ENCODE data around the gene GMIP.
"Not testable (repeated sequence)": the region's sequence is repeated elsewhere in the genome, so short reads cannot be mapped to it uniquely, and the experiment has no call there.

GMIP gene

DNA sequence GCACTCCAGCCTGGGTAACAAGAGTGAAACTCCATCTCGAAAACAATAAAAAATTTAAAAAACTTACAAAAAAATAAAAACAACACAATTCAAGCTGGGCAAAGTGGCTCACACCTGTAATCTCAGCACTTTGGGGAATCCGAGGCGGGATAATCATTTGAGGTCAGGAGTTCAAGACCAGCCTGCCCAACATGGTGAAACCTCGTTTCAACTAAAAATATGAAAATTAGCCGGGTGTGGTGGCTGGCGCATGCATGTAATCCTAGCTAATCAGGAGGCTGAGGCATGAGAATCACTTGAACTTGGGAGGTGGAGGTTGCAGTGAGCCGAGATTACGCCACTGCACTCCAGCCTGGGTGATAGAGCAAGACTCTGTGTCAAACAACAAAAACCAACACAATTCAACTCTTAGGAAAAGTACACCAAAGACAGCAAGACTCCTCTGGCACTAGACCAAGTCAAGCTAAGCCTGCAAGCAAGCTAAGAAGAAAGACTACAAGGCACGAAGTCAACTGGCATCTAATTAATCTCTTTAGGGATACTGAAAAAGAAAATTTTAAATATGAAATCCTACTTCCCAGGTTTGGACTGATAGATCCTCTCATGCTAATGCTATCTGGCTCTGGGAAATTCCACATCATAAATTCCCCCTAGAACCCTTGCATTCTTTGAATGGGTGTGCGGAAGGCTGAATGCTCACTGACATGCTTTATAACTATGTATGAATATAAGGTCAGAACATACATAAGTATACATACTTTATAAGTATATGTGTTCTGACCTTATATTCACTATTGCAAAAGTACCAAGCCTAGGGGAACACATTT lies 32.9 kb downstream of the GMIP start:
- in situ Hi-C loops (cut with HindIII; ENCODE audit: low sequenced_read_pairs), result no loop called here

DNA sequence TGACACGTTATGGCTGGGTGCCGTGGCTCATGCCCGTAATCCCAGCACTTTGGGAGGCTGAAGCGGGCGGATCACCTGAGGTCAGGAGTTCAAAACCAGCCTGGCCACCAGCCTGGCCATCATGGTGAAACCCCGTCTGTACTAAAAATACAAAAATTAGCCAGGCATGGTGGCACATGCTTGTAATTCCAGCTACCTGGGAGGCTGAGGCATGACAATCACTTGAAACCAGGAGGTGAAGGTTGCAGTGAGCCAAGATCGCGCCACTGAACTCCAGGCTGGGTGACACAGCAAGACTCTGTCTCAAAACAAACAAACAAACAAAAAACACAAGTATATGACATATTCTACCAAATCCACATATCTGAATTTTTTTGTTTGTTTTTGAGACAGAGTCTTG lies 36.8 kb downstream of the GMIP start:
- in situ Hi-C loops (cut with HindIII; ENCODE audit: low sequenced_read_pairs), result not testable (repeated sequence)

DNA sequence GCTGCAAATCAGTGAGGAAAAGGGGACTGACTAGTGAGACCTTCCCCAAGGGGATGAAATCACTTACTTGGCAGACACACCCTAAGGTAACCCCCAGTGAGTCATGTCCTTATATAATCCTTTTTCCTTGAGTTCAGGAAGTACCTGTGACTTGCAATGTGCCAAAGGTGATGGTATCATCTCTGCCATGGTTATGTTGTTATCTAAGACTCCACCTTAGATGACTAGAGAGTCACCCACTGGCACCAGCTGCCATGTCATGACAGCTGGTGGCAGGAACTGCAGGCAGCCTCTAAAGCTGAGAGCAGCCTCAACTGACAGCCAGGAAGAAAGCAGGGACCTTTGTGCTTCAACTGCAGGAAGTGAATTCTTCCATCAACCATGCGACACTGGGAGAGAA lies 37.4 kb downstream of the GMIP start:
- in situ Hi-C loops (cut with HindIII; ENCODE audit: low sequenced_read_pairs), result no loop called here

GRCh38 chr19:19602713-19603324 lies 40.6 kb downstream of the GMIP start:
- in situ Hi-C loops (cut with HindIII; ENCODE audit: low sequenced_read_pairs), result no loop called here

DNA sequence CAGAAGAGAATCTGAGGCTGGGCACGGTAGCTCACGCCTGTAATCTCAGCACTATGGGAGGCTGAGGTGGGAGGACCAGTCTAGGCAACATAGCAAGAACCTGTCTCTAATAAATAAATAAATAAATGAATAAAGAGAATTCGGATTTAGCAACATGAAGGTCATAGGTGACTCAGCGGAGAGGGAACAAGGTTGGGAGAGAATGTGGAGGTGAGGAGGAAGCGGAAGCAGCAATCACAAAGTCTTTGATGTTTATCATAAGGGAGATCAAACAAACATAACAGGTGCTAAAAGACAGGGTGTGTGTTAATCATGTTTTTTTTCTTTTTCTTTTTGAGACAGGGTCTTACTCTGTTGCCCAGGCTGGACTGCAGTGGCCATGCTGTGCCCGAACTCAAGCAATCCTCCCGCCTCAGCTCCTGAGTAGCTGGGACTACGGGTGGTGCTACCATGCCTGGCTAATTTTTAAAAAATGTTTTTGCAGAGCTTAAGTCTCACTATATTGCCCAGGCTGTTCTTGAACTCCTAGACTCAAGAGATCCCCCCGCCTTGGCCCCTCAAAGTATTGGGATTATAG lies 41.2 kb downstream of the GMIP start:
- in situ Hi-C loops (cut with HindIII; ENCODE audit: low sequenced_read_pairs), result no loop called here

- in situ Hi-C loops (cut with HindIII; ENCODE audit: low sequenced_read_pairs), result no loop called here
Observed at GRCh38 chr19:19600793-19601330, 42.6 kb downstream of the GMIP start.

DNA sequence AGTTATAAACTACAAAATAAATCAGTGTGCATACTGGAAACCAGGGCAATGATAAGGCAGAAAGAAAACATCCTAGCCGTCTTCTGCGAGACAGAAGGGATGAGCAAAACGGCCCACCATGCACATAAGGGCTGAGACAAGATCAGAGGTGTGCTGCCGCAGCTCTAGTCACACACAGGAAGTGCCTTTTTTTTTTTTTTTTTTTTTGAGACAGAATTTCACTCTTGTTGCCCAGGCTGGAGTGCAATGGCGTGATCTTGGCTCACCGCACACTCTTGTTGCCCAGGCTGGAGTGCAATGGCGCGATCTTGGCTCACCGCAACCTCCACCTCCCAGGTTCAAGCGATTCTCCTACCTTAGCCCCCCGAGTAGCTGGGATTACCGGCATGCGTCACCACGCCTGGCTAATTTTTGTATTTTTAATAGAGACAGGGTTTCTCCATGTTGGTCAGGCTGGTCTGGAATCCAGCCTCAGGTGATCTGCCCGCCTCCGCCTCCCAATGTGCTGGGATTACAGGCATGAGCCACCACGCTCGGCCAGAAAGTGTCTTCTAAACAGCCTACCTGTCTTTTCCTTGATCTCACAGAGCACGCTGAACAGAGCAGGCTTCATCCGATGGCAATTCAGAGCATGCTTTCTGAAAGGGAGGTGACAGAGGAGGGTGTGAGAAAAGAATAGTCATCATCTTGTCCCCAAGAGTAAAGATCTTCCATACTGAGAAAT lies 44.6 kb downstream of the GMIP start:
- in situ Hi-C loops (cut with HindIII; ENCODE audit: low sequenced_read_pairs), result not testable (repeated sequence)

DNA sequence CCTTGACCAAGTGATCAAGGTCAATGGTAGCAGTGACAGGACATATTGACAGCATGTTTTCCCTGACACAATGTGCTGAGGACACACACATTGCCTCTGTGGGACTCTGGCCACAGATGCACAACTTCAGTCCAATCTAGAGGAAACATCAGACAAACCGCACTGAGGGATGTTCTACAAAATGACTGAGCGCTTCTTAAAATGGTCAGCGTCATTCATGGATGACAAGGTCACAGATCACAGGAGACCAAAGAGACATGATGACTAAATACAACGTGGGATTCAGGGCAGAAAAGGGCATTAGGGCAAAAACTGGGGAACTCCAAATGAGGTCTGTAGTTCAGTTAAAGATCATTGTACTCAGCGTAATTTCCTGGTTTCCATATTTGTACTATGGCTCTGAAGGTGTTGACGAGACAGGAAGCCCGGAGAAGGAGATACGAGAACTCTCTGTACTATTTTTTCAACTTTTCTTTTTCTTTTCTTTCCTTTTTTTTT lies 45.6 kb downstream of the GMIP start:
- in situ Hi-C loops (cut with HindIII; ENCODE audit: low sequenced_read_pairs), result no loop called here

- in situ Hi-C loops (cut with HindIII; ENCODE audit: low sequenced_read_pairs), result no loop called here
Observed at GRCh38 chr19:19595171-19595701, 48.2 kb downstream of the GMIP start.

- in situ Hi-C loops (cut with HindIII; ENCODE audit: low sequenced_read_pairs), result no loop called here
Observed at GRCh38 chr19:19594381-19594780, 49.1 kb downstream of the GMIP start.

DNA sequence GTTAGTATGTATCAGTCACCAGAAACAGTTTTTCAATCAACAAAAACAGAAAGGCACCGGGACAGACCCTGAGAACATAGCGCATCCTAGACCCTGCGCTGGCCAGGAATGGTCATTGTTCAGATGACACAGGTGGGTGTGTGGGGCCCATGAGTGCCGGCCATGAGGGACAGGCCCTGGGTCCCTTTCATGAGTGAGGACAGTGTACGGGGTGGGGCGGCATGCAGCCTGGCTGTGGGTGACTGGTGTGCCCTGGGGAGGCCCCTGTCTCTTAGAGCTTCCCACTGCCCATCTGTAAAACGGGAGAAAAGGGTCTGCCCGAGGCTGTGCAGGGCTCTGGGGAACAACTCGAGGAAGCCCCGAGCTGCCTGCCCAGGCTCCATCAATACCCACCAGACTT lies 50.8 kb downstream of the GMIP start:
- in situ Hi-C loops (cut with HindIII; ENCODE audit: low sequenced_read_pairs), result no loop called here

GRCh38 chr19:19591133-19591825 lies 52.2 kb downstream of the GMIP start:
- in situ Hi-C loops (cut with HindIII; ENCODE audit: low sequenced_read_pairs), result no loop called here

DNA sequence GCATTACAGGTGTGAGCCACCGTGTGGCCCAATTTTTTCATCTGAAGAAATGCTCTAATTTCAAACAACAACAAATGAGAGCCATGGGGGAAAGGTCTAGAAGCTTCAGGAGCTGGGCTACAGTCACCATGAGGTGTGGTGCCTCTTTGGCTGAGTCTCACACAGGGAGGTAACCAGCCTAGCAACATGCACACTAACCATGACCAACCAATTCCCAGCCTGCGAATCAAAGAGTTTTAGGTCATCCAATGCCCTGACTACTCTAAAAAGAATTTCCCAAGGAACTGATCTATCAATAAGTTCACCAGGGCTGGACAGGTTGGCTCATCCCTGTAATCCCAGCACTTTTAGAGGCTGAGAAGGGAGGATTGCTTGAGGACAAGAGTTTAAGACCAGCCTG lies 54.9 kb downstream of the GMIP start:
- in situ Hi-C loops (cut with HindIII; ENCODE audit: low sequenced_read_pairs), result no loop called here

- in situ Hi-C loops (cut with HindIII; ENCODE audit: low sequenced_read_pairs), result no loop called here
Observed at GRCh38 chr19:19587771-19588170, 55.7 kb downstream of the GMIP start.

- in situ Hi-C loops (cut with HindIII; ENCODE audit: low sequenced_read_pairs), result no loop called here
Observed at GRCh38 chr19:19584356-19584755, 59.1 kb downstream of the GMIP start.

GRCh38 chr19:19582471-19582870 lies 61.0 kb downstream of the GMIP start:
- in situ Hi-C loops (cut with HindIII; ENCODE audit: low sequenced_read_pairs), result no loop called here

DNA sequence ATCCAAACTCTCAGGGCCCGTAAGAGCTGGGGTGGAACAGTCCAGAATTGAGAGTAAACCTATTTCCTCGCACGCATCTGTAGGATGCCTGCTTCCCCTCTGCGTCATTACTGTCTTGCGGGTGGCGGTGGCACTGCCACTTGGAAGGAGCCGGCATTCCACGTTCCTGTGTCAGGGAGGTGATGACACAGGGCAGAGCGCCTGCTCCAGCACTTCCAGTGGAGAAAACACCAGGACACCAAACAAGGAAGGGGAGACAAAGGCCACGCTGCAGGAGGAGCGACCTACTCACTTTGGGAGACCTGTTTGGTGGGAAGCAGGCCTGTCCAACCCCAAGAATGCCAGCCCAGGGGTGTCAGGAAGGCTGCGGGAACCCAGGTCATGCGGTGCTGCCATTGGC lies 62.1 kb downstream of the GMIP start:
- in situ Hi-C loops (cut with HindIII; ENCODE audit: low sequenced_read_pairs), result no loop called here

DNA sequence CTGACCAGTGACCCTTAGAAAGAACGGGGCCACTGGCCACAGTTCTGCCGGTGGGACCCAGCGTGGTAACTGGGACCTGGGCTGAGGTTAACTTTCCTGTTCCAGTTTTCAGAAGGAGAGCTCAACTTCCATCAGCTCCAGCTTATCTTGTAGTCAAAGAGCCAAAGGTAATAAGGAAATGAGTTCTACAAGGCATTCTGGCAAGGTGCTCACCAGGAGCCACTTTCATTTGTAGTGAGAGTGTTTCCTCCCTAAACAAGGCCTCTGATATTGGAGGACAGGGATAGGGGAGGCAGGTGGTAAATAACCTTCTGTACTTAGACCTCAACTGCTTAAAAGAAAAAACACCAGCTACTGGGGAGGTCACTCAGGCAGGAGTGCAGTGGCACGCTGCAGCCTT lies 63.0 kb downstream of the GMIP start:
- in situ Hi-C loops (cut with HindIII; ENCODE audit: low sequenced_read_pairs), result no loop called here

DNA sequence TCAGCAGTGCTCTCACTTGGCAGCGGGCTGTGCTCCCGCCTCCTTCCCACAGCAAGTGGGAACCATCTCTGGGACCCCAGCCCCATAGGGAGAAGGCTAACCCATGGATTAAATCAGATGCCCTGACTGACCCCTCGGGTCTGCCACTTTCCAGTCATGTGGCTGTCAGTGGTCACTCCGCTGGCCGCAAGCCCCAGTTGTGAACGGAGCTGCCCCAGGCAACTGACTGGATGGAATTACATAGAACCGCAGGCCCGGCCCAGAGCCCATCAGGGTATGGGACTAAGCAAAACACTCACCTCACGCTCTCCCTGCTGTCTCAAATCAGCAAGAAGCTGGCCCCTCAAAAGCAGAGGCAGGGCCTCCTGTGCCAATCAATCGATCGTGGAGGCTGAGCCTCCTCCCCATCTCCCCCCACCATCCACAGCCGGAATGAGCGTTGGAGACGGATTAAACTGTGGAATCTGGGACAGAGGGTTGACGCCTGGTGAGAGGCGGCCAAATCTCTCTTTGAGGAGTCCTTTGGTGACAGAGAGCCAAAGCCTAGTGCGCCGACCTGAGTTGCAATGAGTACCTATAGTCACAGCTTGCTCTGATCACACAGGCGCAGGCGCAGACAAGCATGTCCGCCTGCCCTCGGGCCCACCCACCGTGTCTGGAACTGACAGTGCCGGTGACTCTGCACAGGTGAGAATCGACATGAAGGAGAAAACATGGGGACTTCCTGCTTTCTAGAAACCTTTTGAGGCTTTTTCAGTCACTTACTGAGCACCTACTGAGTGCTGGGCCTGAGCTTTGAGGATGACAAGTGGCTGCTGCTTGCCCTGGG lies 63.7 kb downstream of the GMIP start:
- in situ Hi-C loops (cut with HindIII; ENCODE audit: low sequenced_read_pairs), result no loop called here

Measured in DLD1 (cell line).